HG03457 (cell line): Measurements from ENCODE around the gene KIFC1.

Experiments used
- ATAC-seq: cut with Tn5 transposase; IDR thresholded peaks from one replicate; pipeline ENCODE4 v1.9.1; 2021; ENCODE audit warnings: moderate number of reproducible peaks; ENCODE audit not compliant: unreplicated experiment

Gene KIFC1

DNA sequence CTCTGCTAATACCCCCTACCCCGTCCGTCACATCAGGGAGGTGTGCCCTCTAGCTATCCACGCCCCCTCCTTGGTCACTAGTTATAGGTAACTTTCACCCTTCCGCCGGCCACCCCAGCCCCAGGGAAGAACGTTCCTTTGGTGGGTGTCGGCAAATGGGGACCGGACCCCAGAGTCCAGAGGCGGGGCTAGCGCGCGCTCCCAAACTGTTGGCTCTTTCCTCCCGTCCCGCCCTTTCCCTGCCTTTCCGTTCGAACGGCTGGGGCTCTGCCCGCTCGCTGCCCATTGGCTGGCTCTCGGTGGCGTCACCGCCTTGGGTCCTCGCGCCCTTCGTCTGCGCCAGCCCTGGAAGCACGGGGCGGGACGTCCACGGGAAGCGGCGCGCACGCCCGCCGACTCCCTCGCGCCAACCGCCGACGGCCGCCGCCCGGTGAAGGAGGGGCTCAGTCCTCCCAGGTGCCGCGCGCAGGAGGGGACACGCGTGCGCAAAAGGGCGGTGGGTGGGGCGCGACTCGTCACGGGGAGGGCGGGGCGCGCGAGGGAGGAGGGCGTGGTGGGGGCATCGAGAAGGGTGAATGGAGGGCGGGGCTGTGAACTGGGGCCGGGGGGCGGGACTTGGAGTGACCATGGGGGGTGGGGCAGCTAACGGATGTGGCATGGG lies 18.6 kb downstream of the KIFC1 start:
- peak; percentile 66 for ATAC-seq

DNA sequence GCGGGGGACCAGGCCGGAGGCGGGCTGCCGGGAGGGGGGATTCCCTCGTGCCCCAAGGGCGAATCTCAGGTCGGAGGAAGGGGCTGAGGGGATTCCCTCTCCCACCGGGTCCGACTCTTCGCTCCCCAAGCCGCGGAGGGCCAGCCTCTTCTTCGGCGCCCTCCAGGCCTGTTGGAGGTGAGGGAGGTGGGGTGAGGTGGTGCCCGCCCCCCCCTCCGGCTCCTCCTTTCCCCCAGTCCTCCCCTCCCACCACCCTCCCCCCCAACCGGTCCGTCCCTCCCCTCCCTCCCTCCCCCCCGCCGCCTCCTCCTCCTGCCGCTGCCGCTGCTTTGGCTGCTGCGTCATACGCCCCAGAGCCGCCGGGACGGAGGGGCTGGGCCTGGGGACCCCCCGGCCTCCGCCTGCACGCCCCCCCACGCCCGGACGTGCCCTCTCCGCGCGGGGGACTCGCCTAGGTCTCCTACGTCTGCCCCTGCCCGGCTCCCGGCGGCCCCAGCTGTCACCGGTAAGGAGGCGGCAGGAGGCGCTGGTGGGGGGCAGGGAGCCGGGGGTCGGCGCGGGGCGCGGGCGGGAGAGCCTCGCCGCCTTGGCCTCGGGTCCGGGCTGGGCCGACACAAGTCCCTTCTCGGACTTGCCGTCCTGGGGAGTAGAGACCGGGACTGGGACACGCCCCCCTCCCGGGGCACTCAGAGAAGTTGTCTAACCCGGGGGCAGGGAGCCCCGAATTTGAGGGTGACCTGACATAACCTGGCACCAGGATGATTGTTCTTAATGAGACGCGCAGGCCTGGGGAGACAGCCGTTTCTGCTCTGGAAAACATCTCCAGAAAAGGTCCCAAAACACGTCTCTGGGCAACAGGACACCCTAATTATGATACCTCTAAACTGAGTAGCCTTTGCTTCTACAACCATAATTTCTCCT lies 19.3 kb downstream of the KIFC1 start, which contains the start of gene PHF1:
PHF1 (plus strand) TSS at position 304 of the 921 bp plus-strand sequence. CDS start 1,250 bp downstream, outside the sequence.
- ATAC-seq: peak; percentile 31

DNA sequence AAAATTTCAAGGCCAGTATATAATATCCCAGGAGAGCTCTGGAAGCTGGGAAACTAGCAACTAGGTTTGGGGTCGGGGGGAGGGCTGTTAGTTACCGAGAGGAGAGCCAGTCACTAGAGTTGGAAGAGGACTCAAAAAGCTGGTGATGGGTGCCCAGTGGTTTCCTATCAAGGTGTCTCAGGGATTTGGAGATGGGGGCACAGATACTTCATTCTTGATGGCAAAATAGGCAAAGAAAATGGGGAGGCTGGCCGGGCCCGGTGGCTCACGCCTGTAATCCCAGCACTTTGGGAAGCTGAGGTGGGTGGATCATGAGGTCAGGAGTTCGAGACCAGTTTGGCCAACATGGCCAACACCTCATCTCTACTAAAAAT lies 20.0 kb downstream of the KIFC1 start:
- ATAC-seq: no peak

DNA sequence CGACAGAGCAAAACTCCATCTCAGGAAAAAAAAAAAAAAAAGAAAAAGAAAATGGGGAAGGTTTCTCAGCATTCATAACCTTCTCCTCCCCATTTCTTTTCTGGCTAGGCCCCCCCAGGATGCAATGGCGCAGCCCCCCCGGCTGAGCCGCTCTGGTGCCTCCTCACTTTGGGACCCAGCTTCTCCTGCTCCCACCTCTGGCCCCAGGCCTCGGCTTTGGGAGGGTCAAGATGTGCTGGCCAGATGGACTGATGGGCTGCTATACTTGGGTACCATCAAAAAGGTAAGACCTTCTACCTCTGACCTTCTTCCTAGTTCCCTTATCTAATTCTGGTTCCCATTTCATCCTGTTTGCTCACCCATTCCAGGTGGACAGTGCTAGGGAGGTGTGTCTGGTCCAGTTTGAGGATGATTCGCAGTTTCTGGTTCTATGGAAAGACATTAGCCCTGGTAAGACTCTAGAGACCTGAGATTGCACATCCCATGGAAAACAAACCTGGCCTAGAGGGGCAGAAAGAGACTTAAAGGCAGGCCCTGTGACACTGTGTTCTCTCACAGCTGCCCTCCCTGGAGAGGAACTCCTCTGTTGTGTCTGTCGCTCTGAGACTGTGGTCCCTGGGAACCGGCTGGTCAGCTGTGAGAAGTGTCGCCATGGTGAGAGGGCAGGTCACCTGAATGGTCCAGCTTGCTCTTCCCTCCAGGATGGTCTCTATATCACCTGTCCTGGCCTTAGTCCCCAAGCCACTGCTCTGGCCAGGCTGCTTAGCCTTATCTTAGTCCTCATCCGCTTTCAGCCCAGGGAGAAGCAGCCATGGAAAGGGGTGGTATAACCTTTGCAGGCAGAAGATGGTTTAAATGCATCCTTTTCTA lies 20.8 kb downstream of the KIFC1 start:
- no peak for ATAC-seq

DNA sequence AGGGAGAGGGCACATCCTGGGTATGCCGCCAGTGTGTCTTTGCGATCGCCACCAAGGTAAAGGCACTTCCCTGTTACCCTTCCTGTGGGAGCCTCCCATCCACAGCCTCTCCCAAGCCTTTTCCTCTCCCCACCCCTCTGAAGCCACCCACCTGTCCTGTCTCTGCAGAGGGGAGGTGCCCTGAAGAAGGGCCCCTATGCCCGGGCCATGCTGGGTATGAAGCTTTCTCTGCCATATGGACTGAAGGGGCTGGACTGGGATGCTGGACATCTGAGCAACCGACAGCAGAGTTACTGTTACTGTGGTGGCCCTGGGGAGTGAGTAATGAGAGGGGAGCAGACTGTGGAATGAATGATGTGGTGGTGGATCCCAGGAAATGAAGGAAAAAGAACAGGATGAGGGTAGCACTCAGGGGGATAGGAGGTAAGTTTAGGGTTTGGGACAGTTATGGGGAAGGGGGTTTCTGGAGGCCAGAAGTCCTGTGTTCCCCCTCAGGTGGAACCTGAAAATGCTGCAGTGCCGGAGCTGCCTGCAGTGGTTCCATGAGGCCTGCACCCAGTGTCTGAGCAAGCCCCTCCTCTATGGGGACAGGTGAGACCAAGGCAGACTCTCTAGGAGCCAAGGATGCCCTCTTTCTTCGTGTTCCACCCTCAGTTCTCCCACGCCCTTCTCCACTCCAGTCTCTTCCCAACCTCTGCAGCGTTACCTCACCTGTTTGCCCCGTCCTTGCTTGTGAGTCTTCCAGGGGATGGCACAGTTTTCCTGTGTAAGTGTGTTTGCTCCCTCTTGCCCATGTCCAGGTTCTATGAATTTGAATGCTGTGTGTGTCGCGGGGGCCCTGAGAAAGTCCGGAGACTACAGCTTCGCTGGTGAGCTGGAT lies 21.9 kb downstream of the KIFC1 start:
- no peak for ATAC-seq

DNA sequence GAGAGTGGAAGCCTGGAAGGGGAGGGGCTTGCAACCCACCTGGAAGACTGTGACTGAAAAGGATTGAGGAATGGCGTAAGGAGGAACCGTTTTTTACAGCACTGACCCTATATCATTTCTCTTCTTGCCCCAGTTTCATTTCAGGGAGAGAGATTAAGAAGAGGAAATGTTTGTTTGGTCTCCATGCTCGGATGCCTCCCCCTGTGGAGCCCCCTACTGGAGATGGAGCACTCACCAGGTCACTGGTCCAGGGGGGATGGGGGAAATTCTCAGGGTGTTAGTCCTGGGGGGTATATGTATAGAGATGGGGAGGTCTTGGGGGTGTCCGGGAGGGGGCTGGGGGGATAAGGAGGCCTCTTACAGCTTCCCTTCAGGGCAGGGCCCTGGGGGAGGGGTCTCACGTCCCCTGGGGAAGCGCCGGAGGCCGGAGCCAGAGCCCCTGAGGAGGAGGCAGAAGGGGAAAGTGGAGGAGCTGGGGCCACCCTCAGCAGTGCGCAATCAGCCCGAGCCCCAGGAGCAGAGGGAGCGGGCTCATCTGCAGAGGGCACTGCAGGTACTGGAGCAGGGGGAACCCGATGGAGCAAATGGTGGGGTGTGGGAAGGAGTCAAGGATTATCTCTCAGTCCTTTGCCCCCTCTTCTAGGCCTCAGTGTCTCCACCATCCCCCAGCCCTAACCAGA lies 23.1 kb downstream of the KIFC1 start:
- no peak for ATAC-seq

DNA sequence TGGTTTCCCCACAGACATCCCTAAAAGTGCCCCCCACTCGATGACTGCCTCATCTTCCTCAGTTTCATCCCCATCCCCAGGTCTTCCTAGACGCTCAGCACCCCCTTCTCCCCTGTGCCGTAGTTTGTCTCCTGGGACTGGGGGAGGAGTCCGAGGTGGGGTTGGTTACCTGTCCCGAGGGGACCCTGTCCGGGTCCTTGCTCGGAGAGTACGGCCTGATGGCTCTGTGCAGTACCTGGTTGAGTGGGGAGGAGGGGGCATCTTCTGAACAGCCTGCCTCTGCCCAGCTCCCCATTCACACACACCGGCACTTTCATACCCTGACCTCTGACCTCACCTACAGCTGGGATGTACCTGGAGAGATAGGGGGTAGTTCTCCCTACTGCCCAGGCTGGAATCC lies 24.2 kb downstream of the KIFC1 start:
- no peak for ATAC-seq

DNA sequence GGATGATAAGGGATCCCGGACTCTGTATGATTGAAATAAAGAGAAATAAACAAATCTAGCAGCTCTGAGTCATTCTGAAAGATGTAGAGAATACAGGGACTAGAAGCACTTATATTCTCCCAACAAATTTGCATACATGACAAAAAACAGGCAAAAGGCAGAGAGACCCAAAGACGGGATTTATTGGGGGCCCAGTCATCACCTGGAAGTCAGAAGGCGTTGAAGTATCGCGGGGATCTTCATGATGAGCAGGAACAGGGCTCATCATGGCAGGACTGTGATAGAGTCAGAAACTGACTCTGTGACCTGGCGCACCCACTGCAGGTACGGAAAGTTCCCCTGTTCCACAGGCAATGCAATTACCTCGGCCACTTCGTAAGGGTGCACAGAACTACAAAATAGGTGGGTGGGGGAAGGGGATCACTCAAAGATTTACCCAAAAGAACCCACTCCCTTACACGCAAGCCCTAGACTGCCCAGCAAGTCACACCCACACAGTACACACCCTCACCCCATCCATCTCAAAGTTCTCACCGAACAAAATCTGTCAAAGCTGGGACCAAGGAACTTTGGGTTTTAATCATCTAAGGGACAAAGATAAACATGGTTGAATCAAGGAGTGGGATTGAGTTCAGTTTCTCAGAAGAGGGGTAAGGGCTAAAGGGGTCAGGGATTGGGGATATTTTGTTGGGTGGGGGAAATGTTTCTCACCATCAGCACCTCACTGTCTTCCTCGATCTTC lies 24.9 kb downstream of the KIFC1 start:
- no peak for ATAC-seq

DNA sequence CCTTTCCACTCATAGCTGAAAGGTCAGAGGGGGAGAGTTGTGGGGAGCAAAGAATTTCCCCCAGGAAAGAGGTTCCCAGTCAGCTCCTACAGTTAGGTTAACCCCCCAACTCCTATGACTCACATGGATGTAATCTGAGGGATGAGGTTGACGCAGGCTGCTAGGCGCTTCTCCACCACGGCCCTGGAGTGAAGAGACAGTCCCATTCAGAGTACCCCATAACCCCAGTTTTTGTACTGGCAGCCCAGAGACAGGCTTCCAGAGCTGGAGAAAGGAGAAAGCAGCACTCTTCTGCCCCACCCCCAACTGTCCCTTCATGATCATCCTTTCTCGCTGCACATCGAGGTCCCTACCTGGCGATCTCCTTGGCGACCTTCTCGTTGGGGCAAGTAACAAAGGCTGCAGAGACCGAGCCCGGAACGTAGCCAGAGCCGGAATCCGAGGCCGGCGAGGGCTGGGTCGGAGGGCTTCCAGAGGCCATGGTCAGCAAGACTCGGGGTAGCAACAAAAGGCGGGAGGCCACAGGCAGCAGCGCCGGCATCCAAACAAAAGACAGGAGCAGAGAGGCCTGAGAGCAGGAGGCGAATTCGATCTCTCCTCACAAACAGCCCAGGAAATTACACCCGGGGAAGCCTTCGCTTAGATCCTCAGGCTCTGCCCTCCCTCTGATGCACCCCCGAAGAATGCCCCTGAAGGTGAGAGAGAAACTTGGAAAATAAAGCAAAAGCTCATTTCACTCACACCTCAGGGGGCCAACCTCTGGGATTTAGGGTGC lies 25.7 kb downstream of the KIFC1 start:
- ATAC-seq: no peak

DNA sequence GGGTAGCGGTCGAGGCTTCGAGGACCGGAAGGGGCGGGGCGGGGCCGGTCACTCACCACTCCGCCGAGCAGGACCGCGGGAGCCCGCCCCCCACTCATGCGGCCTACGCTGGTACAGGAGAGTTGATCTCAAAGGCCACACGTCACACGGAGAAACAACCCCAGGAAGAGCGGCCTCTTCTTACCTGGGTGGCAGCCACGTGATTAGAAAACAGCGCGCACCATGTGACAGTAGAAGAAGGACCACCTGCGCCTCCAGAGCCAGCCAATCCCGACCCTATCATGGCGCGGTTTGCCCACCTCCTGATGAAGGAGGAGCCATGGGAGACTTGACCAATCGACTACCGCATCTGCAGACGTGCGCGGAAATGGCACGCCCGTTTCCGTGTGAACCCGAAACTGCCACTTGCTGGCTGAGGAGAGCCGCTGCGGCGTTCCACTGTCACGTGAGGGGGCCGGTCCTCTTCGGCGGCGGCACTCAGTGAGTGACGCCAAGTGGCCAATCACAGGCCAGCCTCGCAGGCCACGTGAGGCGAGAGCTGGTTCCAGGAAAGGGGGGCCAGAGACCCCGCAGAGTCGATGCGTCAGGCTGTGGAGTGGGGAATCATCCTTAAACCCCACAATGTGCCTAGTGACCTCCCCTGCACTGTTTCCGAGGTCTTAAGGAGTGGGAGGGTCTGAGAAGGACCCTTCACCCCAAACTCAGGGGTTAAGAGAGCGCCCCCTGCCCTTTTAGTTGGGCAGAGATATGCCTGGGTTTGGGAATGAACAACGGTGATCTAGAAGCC lies 26.5 kb downstream of the KIFC1 start, which contains the start of gene CUTA:
CUTA (minus strand) TSS at position 205 of the 787 bp plus-strand sequence; CDS start at position 98, 107 bp downstream.
- ATAC-seq: peak; percentile 66

DNA sequence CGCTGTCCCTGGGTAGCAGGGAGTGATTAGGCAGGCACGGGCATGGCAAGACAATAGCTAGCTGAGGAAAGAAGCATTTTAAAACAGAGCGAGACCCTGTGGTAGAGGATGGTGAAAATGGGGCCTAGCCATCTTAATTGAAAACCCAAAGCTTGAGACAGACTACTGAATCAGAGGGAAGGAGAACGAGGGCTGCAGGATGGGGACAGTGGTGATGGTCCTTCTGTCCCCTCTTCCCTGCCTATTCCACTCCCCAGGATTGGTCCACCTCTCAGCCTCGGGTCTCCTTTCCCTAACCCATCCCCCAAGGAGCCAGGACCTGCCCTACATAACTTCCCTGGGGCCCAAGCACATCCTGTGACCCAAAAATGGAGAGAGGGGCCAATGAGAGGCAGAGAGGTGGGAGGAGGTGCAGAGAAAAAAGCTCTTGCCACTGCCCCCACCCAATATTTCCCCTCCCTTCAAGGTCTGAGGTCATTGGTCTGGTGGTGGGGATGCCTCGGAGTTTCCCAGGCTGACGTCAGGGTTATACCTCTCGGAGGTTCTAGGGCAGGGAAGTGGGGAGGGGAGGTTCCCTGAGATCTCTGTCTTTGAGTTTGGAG lies 27.2 kb downstream of the KIFC1 start:
- ATAC-seq: no peak

DNA sequence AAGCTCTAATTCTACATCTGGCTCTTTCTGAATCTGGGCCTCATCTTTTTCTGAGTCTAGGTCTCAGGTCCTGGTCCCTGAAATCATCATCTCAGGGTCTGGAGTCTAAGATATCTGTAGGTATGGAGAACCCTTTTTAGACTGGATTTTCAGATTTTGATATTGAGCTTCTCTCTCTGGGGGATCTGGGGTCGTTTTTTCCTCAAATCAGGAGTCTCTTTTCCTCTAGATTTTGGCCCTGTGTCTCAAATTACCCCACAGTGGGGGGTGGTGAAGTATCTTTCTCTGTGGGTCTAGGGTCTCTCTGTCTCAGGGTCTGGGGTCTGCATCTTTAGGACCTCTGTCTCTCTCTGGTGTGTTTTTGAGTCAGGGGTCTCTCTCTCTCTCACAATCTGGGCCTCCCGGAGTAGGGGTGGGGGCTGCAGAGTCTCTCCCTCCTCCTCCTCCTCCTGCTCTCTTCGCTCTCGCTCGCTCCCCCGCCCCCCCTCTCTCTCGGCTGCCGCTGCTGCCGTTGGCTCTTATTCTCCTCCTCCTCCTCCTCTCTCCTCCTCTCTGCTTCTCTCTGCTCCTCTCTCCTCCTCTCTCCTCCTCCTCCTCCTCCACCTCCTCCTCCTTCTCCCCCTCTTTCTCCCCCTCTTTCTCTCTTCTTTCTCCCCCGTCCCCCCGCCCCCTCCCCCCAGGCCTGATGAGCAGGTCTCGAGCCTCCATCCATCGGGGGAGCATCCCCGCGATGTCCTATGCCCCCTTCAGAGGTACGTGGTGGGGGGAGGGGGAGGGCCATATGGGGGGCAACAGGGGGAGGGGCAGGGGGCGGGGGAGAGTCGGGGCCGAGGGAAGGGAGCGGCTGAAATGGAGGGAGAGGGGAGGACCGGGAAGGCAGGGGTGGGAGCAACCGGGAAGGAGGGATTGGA lies 28.2 kb downstream of the KIFC1 start, which contains the start of gene SYNGAP1:
SYNGAP1 (plus strand) TSS at position 486 of the 911 bp plus-strand sequence; CDS start at position 686, 200 bp downstream.
- ATAC-seq: no peak

DNA sequence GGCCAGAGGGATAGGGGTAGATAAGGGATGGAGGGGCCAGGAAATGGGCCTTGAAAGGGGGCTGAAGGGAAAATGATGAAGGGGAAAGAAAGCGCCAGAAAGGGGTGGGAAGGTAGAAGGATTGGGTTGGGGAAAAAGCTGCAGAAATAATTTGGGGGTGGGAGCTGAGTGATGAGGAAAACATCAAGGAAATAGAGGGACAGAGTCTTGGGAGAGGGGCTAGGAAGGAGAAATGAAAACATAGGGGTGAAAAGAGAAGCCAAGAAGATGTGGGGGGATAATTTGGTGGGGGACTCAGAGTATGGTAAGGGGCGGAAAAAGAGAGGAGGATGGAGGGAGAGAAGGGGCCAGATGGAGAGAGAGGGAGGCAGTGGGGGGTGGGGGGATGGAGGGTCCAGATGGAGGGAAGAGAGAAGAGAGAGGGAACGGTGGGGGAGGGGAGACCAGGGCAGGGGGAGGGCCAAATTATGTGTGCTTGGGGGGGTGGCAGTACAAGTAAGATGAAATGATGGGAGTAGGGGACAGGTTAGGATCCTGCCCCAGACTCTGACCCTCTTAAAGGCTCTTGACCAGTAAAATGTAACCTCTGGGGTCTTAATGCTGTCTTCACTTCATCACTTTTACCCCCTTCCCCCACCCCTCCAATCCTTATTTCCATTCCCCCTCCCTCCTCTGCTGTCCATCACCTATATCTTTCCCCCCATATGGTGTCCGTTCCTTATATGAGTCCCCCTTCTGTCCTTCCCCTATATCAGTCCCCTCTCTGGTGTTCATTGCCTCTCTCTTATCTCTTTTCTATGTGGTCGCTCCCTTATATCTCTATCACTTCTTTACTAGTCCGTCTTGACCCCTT lies 29.1 kb downstream of the KIFC1 start:
- no peak for ATAC-seq

DNA sequence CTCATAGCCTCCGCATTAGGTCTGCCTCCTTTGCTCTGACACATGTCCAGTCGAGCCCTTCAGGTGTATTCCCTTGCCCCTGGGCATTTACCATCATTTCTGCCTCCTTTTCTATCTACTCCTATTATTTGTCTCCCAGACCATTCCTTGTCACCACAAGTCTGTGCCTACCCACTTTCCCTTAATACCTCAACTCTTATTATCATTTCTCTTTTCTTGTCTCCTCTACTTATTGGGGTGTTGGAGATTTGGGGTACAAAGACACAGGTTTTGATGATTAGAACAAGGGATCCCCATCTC lies 29.7 kb downstream of the KIFC1 start:
- no peak for ATAC-seq

DNA sequence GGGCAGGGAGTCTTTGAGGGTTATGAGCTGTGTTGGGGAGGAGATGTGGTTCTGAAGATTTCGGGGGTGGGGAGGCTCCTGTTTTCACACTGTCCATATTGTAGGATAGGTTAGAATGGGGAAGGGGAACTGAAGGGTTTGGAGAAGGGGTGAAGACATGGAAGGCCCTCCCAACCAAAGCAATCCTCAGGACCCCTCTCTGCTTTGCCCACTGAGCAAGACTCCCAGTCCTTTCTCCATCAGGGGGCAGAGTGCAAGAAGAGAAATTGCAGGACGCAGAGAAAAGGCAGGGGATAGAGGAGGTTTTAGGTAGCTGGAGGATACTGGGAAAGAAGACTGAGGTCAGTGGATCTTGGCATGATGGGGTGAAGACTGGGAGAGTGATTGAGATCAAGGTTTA lies 32.2 kb downstream of the KIFC1 start:
- ATAC-seq: no peak
